Endodermal cell (in vitro differentiated cells): ENCODE results near the gene LRCH3. TPM values are rescaled to one million over a fixed set of nuclear protein-coding genes. Genes with fewer than 3 reads are reported as not detected.

Source experiments
- DNase-seq: peaks from one replicate; pipeline ENCODE4 v3.0.0-alpha.2; 2017
- H3K27ac ChIP-seq: 2 replicates; pipeline ENCODE4 v1.5.1; 2013; ENCODE audit warnings: mild to moderate bottlenecking, low read depth, low read length, moderate library complexity
- H3K27me3 ChIP-seq: 2 replicates; pipeline ENCODE4 v1.6.1; 2013; ENCODE audit warnings: mild to moderate bottlenecking, low read length, moderate library complexity; ENCODE audit not compliant: insufficient read depth, control insufficient read depth, poor library complexity, severe bottlenecking
- H3K36me3 ChIP-seq: 2 replicates; pipeline ENCODE4 v1.7.0; 2013; ENCODE audit warnings: mild to moderate bottlenecking, low read length, moderate library complexity; ENCODE audit not compliant: control insufficient read depth, insufficient read depth
- H3K4me1 ChIP-seq: one replicate; pipeline ENCODE4 v1.7.0; 2013; ENCODE audit warnings: low read length; ENCODE audit not compliant: control insufficient read depth, insufficient read depth
- H3K4me3 ChIP-seq: 2 replicates; pipeline ENCODE4 v1.5.1; 2013; ENCODE audit warnings: mild to moderate bottlenecking, low read length, moderate library complexity
- H3K9ac ChIP-seq: 2 replicates; pipeline ENCODE4 v1.6.1; 2013; ENCODE audit warnings: mild to moderate bottlenecking, low read length, moderate library complexity; ENCODE audit not compliant: poor library complexity, severe bottlenecking; ENCODE audit errors: extremely low read depth
- H3K9me3 ChIP-seq: 2 replicates; pipeline ENCODE4 v1.6.1; 2013; ENCODE audit warnings: mild to moderate bottlenecking, low read length, moderate library complexity; ENCODE audit not compliant: control insufficient read depth
- H3K27ac Mint-ChIP-seq: 2 replicates; pipeline ENCODE4 v1.8.0; 2020; ENCODE audit warnings: mixed read lengths
- H3K27me3 Mint-ChIP-seq: 2 replicates; pipeline ENCODE4 v1.8.0; 2021; ENCODE audit warnings: mild to moderate bottlenecking, mixed read lengths; ENCODE audit not compliant: insufficient read depth
- H3K36me3 Mint-ChIP-seq: 2 replicates; pipeline ENCODE4 v1.8.0; 2020; ENCODE audit warnings: low read depth, mixed read lengths
- H3K4me1 Mint-ChIP-seq: 2 replicates; pipeline ENCODE4 v1.8.0; 2020; ENCODE audit warnings: mixed read lengths
- H3K4me3 Mint-ChIP-seq: 2 replicates; pipeline ENCODE4 v1.8.0; 2020; ENCODE audit warnings: mild to moderate bottlenecking, moderate library complexity, mixed read lengths
- H3K9me3 Mint-ChIP-seq: 2 replicates; pipeline ENCODE4 v1.8.0; 2020; ENCODE audit warnings: mild to moderate bottlenecking, mixed read lengths
- CTCF ChIP-seq: fragments of 200-600 bp; sonication (generic); conservative IDR thresholded peaks from 2 replicates; pipeline ENCODE4 v1.5.0; 2021; ENCODE audit warnings: antibody characterized with exemption, mild to moderate bottlenecking
- WGBS, 2 experiments: methylation state at CpG; one replicate each; pipeline versions ENCODE4 v1.1.5 to v1.1.7; 2013; ENCODE audit warnings: missing lambda C conversion rate in 2 of 2, mixed read lengths in 1 of 2; ENCODE audit not compliant: insufficient coverage in 1 of 2, insufficient read length in 1 of 2; 5-methylcytosine and 5-hydroxymethylcytosine counted together
- total RNA-seq, 2 donors: library from RNA; stranded (reverse); fragmentation: NEBNext Ultra II Directional in 1 of 2; extraction: Animal tissue kit (Norgen Biotek cat#: 25700) in 1 of 2; gene quantifications; 2 replicates in 1 of 2; 3 replicates in 1 of 2; pipeline ENCODE4 v1.2.1, GENCODE V29; 2021

The LRCH3 gene
- total RNA-seq, 2 donors from 2014 or later = 67.1 to 70.2 TPM

GRCh38 chr3:197789309-197789708, 1.7 kb upstream of the LRCH3 start:
- no peak overlapping the region for H3K27ac ChIP-seq
- H3K4me3 ChIP-seq = no peak overlapping the region
- Mint-ChIP-seq H3K27me3 (no peaks in the 10 kb centered on the region), H3K9me3 (no peaks in the 10 kb centered on the region), H3K4me1 (peaks cover 14% of the 10 kb centered on the region), H3K36me3 (no peaks in the 10 kb centered on the region), H3K4me3 (no peak overlapping the region), H3K27ac (no peak overlapping the region)
- H3K9me3 ChIP-seq = no peaks in the 10 kb centered on the region
- peaks cover 6% of the 10 kb centered on the region for H3K36me3 ChIP-seq
- H3K4me1 ChIP-seq = no peaks in the 10 kb centered on the region
- 97% methylated on average over 3 of the region's 3 CpGs for WGBS, 2 experiments
- no peak for TF ChIP-seq CTCF
- DNase-seq = no peak
- H3K27me3 ChIP-seq = no peaks in the 10 kb centered on the region
- H3K9ac ChIP-seq = no peak overlapping the region

- no peak overlapping the region for H3K27ac ChIP-seq
- no peak overlapping the region for H3K27ac Mint-ChIP-seq
- H3K27me3 ChIP-seq = no peaks in the 10 kb centered on the region
- TF ChIP-seq CTCF = no peak
- H3K36me3 ChIP-seq = peaks cover 2% of the 10 kb centered on the region
- no peaks in the 10 kb centered on the region for H3K4me1 ChIP-seq
- DNase-seq = no peak
- H3K36me3 Mint-ChIP-seq = no peaks in the 10 kb centered on the region
- peak overlapping the region; percentile 96 for H3K4me3 Mint-ChIP-seq
- H3K9me3 ChIP-seq = no peaks in the 10 kb centered on the region
- H3K9me3 Mint-ChIP-seq = no peaks in the 10 kb centered on the region
- peaks cover 14% of the 10 kb centered on the region for H3K4me1 Mint-ChIP-seq
- no peaks in the 10 kb centered on the region for H3K27me3 Mint-ChIP-seq
- 100% methylated on average over 1 of the region's 1 CpG for WGBS, 2 experiments
- no peak overlapping the region for H3K4me3 ChIP-seq
- H3K9ac ChIP-seq = no peak overlapping the region
Measured at GRCh38 chr3:197790033-197790432, 1.0 kb upstream of the LRCH3 start.

GRCh38 chr3:197791892-197792647, 1.0 kb downstream of the LRCH3 start:
- no peak for TF ChIP-seq CTCF
- WGBS, 2 experiments = 22 to 35% methylated on average over 13 to 22 of the region's 25 CpGs
- H3K36me3 ChIP-seq = no peaks in the 10 kb centered on the region
- H3K9ac ChIP-seq = peak overlapping the region; percentile 86
- peak overlapping the region; percentile 91 for H3K27ac ChIP-seq
- H3K9me3 ChIP-seq = no peaks in the 10 kb centered on the region
- peak overlapping the region; percentile 94 for H3K27ac Mint-ChIP-seq
- H3K27me3 ChIP-seq = no peaks in the 10 kb centered on the region
- H3K4me3 ChIP-seq = peak overlapping the region; percentile 97
- no peaks in the 10 kb centered on the region for H3K27me3 Mint-ChIP-seq
- DNase-seq = no peak
- H3K4me3 Mint-ChIP-seq = peak overlapping the region; percentile 96
- no peaks in the 10 kb centered on the region for H3K36me3 Mint-ChIP-seq
- H3K4me1 ChIP-seq = no peaks in the 10 kb centered on the region
- H3K9me3 Mint-ChIP-seq = no peaks in the 10 kb centered on the region
- H3K4me1 Mint-ChIP-seq = peaks cover 14% of the 10 kb centered on the region
